Effector memory CD4-positive, alpha-beta T cell (primary cell): ENCODE data around the gene ELP1.
"Not testable (repeated sequence)": the region's sequence is repeated elsewhere in the genome, so short reads cannot be mapped to it uniquely, and the experiment has no call there.

Source experiments
- DNase-seq, 3 donors: peaks; one replicate each; pipeline ENCODE4 v3.0.0-alpha.2; 2020
- H3K27ac ChIP-seq: 2 replicates; pipeline ENCODE4 v1.7.0; 2013; ENCODE audit warnings: mild to moderate bottlenecking, low read length, moderate library complexity; ENCODE audit not compliant: insufficient read depth, poor library complexity, severe bottlenecking
- H3K27me3 ChIP-seq: replicated peaks from 2 replicates; pipeline ENCODE4 v1.7.0; 2013; ENCODE audit warnings: mild to moderate bottlenecking, low read length; ENCODE audit not compliant: insufficient read depth, control insufficient read depth, poor library complexity, severe bottlenecking
- H3K36me3 ChIP-seq: 2 replicates; pipeline ENCODE4 v1.7.0; 2013; ENCODE audit warnings: mild to moderate bottlenecking, low read length, moderate library complexity; ENCODE audit not compliant: control insufficient read depth, insufficient read depth
- H3K4me1 ChIP-seq: 2 replicates; pipeline ENCODE4 v1.7.0; 2013; ENCODE audit warnings: low read length, mild to moderate bottlenecking; ENCODE audit not compliant: control insufficient read depth, insufficient read depth, poor library complexity, severe bottlenecking
- H3K4me3 ChIP-seq: 2 replicates; pipeline ENCODE4 v1.7.0; 2013; ENCODE audit warnings: low read length, low read depth, mild to moderate bottlenecking; ENCODE audit not compliant: insufficient read depth, poor library complexity, severe bottlenecking
- H3K9me3 ChIP-seq: 2 replicates; pipeline ENCODE4 v1.7.0; 2013; ENCODE audit warnings: mild to moderate bottlenecking, low read length, moderate library complexity; ENCODE audit not compliant: control insufficient read depth

Gene ELP1

DNA sequence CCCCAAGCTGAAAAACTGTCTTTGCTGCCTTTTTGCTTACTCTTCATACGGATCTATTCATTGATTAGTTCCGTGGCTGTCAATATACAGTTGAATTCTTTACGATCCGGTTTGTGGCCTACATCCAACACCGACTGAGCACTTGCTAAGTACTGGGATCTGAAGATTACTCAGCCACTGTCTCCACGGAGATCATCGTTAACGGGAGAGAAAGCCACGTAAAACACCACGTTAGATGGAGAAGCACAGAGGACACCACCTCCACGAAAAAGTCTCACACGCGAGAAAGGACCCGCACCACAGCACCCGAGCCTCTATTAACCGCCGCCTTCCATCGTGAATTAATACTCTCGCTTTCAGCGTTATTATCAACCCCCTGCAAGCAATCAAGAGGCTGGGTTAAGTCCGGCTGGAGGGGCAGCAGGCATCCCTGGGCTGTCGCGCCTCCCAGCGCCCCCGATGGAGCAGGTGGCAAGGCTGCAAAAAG is 650 bp downstream of the ELP1 start:
- DNase-seq, result no peak
- Histone ChIP-seq H3K9me3 (no peaks in the 10 kb centered on the region), H3K27me3 (no peaks in the 10 kb centered on the region), H3K4me1 (peaks cover 17% of the 10 kb centered on the region), H3K36me3 (peaks cover 8% of the 10 kb centered on the region), H3K27ac (peak overlapping the region; percentile 89), H3K4me3 (peak overlapping the region; percentile 82)

DNA sequence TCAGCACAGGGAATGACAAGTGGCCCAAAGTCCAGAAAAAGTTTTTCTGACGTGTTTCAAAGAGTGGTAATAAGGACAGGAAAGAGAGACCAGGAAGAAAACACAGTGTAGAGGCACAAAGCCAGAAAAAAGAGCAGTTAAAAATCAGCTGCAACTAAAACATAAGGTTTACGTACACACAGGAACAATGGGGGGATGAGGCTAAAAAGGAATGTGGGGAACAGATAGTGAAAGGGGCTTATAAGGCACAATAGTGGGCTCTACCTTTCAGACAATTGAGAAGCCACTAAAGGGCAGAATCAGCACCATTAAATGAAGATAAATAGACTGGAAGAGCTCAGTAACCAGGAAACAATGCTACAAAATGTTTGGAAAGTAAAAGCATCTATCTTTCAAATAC is 5.5 kb downstream of the ELP1 start:
- no peak overlapping the region for H3K4me3 ChIP-seq
- DNase-seq, result no peak
- H3K9me3 ChIP-seq, result no peaks in the 10 kb centered on the region
- no peaks in the 10 kb centered on the region for H3K27me3 ChIP-seq
- peaks cover 10% of the 10 kb centered on the region for H3K4me1 ChIP-seq
- peaks cover 38% of the 10 kb centered on the region for H3K36me3 ChIP-seq
- H3K27ac ChIP-seq, result no peak overlapping the region

GRCh38 chr9:108924466-108924865 is 9.5 kb downstream of the ELP1 start:
- Histone ChIP-seq H3K36me3 (peaks cover 68% of the 10 kb centered on the region), H3K27me3 (no peaks in the 10 kb centered on the region), H3K4me3 (no peak overlapping the region), H3K27ac (no peak overlapping the region), H3K9me3 (no peaks in the 10 kb centered on the region), H3K4me1 (no peaks in the 10 kb centered on the region)
- no peak for DNase-seq

DNA sequence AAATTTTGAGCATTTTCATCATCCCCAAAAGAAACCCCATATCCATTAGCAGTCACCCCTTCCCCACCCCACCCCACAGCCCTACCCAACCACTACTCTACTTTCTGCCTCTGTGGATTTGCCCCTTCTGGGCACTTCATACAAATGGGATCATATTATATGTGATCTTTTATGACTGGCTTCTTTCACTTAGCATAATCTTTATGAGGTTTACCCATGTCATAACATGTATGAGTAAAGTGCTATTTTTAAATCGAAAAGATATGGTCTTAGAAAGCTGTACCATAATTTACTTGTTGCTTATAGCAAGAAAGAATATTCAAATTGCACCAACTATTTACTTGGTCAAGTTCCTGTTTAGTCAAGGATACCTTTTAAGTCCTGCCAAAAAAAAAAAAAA is 12.7 kb downstream of the ELP1 start:
- H3K36me3 ChIP-seq, result peaks cover 69% of the 10 kb centered on the region
- no peaks in the 10 kb centered on the region for H3K9me3 ChIP-seq
- H3K4me3 ChIP-seq, result no peak overlapping the region
- DNase-seq, result no peak
- H3K4me1 ChIP-seq, result no peaks in the 10 kb centered on the region
- H3K27ac ChIP-seq, result no peak overlapping the region
- no peaks in the 10 kb centered on the region for H3K27me3 ChIP-seq

DNA sequence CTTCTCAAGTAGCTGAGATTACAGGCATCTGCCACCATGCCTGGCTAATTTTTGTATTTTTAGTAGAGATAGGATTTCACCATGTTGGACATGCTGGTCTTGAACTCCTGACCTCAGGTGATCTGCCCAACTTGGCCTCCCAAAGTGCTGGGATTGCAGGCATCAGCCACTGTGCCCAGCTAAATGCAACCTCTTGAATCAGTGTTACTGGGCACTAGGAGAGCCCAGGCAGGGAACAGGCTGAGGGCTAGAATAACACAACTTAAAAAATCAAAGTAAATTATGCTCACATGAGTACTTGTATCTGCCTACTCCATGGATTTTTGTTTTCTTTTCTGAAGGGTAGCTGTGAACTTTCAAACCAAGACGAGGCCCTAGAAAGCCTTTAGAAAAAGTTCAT is 13.5 kb downstream of the ELP1 start:
- H3K9me3 ChIP-seq, DNase-seq, H3K27ac ChIP-seq, H3K4me1 ChIP-seq, H3K27me3 ChIP-seq, H3K4me3 ChIP-seq: not testable (repeated sequence)
- peaks cover 69% of the 10 kb centered on the region for H3K36me3 ChIP-seq

DNA sequence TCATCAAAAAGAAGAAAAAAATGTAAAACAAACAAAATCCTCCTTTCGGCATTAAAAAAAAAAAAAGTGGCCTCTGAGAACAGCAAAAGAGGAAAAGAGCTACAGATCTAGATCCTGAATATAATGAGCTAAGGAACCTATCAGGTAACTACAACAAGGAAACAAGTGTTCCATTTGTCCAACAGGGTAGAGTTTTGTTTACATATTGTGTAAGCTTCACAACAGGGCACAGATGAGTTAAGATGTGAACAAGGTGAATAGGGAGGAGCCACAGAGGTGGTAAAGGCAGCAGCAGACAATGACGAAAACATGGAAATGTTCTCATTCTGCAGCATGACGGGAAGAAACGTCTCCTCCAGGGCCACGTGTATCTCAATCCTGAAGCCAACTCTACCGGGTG is 14.4 kb downstream of the ELP1 start:
- Histone ChIP-seq H3K27ac (no peak overlapping the region), H3K27me3 (no peaks in the 10 kb centered on the region), H3K36me3 (peaks cover 67% of the 10 kb centered on the region), H3K4me1 (no peaks in the 10 kb centered on the region), H3K4me3 (no peak overlapping the region), H3K9me3 (no peaks in the 10 kb centered on the region)
- DNase-seq, result no peak

- Histone ChIP-seq H3K9me3 (no peaks in the 10 kb centered on the region), H3K4me3 (no peak overlapping the region), H3K36me3 (peaks cover 48% of the 10 kb centered on the region), H3K27me3 (no peaks in the 10 kb centered on the region), H3K4me1 (no peaks in the 10 kb centered on the region), H3K27ac (no peak overlapping the region)
- DNase-seq, result no peak
These were observed 20.5 kb downstream of the ELP1 start for GRCh38 chr9:108913391-108913790.

DNA sequence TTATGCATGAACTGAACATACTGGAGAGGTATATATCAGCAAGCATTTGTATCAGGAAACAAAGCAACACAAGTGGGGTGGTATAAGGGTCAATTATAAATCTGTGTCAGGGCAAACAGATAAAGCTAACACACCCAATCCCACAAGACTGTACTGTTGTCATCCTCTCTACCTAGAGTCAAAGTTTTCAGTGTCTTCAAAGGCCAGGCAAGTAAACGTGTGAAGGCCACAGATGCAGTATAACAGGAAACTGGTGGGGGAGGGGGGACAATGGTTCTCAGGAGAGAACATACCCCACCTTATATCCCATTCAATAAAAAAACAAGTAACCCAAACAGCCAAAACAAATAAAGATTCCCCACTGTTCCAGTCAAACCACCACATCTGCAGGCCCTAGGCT is 22.1 kb downstream of the ELP1 start:
- Histone ChIP-seq H3K36me3 (peaks cover 58% of the 10 kb centered on the region), H3K4me1 (no peaks in the 10 kb centered on the region), H3K27ac (no peak overlapping the region), H3K27me3 (no peaks in the 10 kb centered on the region), H3K4me3 (no peak overlapping the region), H3K9me3 (no peaks in the 10 kb centered on the region)
- DNase-seq, result no peak

- H3K27me3 ChIP-seq, result no peaks in the 10 kb centered on the region
- no peaks in the 10 kb centered on the region for H3K9me3 ChIP-seq
- H3K27ac ChIP-seq, result no peak overlapping the region
- no peaks in the 10 kb centered on the region for H3K4me1 ChIP-seq
- H3K36me3 ChIP-seq, result peaks cover 62% of the 10 kb centered on the region
- no peak overlapping the region for H3K4me3 ChIP-seq
- DNase-seq, result no peak
These were observed 23.0 kb downstream of the ELP1 start for GRCh38 chr9:108910914-108911313.

GRCh38 chr9:108910402-108910801 is 23.5 kb downstream of the ELP1 start:
- no peak for DNase-seq
- H3K9me3 ChIP-seq, result no peaks in the 10 kb centered on the region
- no peaks in the 10 kb centered on the region for H3K4me1 ChIP-seq
- H3K27me3 ChIP-seq, result no peaks in the 10 kb centered on the region
- H3K36me3 ChIP-seq, result peaks cover 61% of the 10 kb centered on the region
- no peak overlapping the region for H3K4me3 ChIP-seq
- no peak overlapping the region for H3K27ac ChIP-seq

GRCh38 chr9:108905494-108905893 is 28.4 kb downstream of the ELP1 start:
- peaks cover 85% of the 10 kb centered on the region for H3K36me3 ChIP-seq
- H3K4me1 ChIP-seq, result no peaks in the 10 kb centered on the region
- H3K9me3 ChIP-seq, result no peaks in the 10 kb centered on the region
- DNase-seq, result no peak
- H3K4me3 ChIP-seq, result no peak overlapping the region
- no peaks in the 10 kb centered on the region for H3K27me3 ChIP-seq
- H3K27ac ChIP-seq, result no peak overlapping the region
